GM23338 (cell line): ENCODE results near the gene IL17REL.

Source experiments
- CREB1 ChIP-seq: fragments of 250-450 bp; sonication (Bioruptor Pico); IDR thresholded peaks from 2 replicates; pipeline ENCODE4 v1.5.0; 2020; ENCODE audit warnings: low read depth, mild to moderate bottlenecking, moderate library complexity
- EZH2 ChIP-seq: fragments of 200-600 bp; sonication (generic); IDR thresholded peaks from one replicate; pipeline ENCODE4 v1.8.0; 2017; ENCODE audit warnings: antibody characterized with exemption, mild to moderate bottlenecking, low read depth; ENCODE audit not compliant: unreplicated experiment
- EZH2phosphoT487 ChIP-seq: fragments of 200-600 bp; sonication (generic); IDR thresholded peaks from one replicate; pipeline ENCODE4 v1.8.1; 2018; ENCODE audit warnings: antibody characterized with exemption; ENCODE audit not compliant: unreplicated experiment
- TF ChIP-seq, protein P1 (sequence below), 2 experiments: fragments of 200-600 bp in 1 of 2; sonication (generic) in 1 of 2; conservative IDR thresholded peaks; 2 replicates each; pipeline versions ENCODE4 v1.5.1 to v1.6.1; 2016 to 2017; ENCODE audit warnings: antibody characterized with exemption in 2 of 2, low read depth in 2 of 2, mild to moderate bottlenecking in 2 of 2, moderate library complexity in 1 of 2
- TF ChIP-seq, protein P2 (sequence below): IDR thresholded peaks from one replicate; pipeline ENCODE4 v1.6.1; 2018; ENCODE audit warnings: antibody characterized with exemption; ENCODE audit not compliant: unreplicated experiment
- TF ChIP-seq, protein P3 (sequence below): IDR thresholded peaks from 2 replicates; pipeline ENCODE4 v1.6.1; 2016; ENCODE audit warnings: antibody characterized with exemption

DNA sequence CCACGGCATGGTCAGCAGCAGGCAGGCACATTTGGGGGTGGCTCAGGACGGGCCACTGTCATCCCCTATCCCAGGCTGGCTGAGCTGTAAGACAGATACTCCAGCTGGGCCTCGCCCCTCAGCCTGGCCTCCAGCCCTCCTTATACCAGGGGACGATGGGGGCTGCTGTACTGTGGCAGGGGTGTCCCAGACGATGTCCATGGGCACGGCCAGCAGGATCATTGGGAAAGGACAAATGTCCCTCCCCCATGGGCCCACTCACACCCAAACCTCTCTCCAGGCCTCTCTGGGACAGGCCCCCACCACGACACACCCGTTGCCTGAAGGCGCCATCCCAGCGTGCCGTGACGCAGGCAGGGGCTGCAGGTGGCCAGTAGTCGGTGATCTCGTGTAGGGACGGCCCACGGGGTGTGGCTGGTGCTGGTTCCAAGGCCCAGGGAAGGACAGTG lies 1.5 kb upstream of the IL17REL start:
- TF ChIP-seq, protein P1, sequence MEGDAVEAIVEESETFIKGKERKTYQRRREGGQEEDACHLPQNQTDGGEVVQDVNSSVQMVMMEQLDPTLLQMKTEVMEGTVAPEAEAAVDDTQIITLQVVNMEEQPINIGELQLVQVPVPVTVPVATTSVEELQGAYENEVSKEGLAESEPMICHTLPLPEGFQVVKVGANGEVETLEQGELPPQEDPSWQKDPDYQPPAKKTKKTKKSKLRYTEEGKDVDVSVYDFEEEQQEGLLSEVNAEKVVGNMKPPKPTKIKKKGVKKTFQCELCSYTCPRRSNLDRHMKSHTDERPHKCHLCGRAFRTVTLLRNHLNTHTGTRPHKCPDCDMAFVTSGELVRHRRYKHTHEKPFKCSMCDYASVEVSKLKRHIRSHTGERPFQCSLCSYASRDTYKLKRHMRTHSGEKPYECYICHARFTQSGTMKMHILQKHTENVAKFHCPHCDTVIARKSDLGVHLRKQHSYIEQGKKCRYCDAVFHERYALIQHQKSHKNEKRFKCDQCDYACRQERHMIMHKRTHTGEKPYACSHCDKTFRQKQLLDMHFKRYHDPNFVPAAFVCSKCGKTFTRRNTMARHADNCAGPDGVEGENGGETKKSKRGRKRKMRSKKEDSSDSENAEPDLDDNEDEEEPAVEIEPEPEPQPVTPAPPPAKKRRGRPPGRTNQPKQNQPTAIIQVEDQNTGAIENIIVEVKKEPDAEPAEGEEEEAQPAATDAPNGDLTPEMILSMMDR (conservative IDR thresholded peaks at IDR 0.05; ENCODE audit: low read depth in 2 of 2), result no peak
- TF ChIP-seq EZH2 (no peak), EZH2phosphoT487 (no peak), CREB1 (CRISPR knock-in tag) (no peak)
- TF ChIP-seq, protein P2, sequence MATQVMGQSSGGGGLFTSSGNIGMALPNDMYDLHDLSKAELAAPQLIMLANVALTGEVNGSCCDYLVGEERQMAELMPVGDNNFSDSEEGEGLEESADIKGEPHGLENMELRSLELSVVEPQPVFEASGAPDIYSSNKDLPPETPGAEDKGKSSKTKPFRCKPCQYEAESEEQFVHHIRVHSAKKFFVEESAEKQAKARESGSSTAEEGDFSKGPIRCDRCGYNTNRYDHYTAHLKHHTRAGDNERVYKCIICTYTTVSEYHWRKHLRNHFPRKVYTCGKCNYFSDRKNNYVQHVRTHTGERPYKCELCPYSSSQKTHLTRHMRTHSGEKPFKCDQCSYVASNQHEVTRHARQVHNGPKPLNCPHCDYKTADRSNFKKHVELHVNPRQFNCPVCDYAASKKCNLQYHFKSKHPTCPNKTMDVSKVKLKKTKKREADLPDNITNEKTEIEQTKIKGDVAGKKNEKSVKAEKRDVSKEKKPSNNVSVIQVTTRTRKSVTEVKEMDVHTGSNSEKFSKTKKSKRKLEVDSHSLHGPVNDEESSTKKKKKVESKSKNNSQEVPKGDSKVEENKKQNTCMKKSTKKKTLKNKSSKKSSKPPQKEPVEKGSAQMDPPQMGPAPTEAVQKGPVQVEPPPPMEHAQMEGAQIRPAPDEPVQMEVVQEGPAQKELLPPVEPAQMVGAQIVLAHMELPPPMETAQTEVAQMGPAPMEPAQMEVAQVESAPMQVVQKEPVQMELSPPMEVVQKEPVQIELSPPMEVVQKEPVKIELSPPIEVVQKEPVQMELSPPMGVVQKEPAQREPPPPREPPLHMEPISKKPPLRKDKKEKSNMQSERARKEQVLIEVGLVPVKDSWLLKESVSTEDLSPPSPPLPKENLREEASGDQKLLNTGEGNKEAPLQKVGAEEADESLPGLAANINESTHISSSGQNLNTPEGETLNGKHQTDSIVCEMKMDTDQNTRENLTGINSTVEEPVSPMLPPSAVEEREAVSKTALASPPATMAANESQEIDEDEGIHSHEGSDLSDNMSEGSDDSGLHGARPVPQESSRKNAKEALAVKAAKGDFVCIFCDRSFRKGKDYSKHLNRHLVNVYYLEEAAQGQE, result no peak
- TF ChIP-seq, protein P3, sequence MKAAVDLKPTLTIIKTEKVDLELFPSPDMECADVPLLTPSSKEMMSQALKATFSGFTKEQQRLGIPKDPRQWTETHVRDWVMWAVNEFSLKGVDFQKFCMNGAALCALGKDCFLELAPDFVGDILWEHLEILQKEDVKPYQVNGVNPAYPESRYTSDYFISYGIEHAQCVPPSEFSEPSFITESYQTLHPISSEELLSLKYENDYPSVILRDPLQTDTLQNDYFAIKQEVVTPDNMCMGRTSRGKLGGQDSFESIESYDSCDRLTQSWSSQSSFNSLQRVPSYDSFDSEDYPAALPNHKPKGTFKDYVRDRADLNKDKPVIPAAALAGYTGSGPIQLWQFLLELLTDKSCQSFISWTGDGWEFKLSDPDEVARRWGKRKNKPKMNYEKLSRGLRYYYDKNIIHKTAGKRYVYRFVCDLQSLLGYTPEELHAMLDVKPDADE, result no peak
